HL-60 (cell line): ENCODE data around the gene PDE2A.
"Not testable (repeated sequence)": the region's sequence is repeated elsewhere in the genome, so short reads cannot be mapped to it uniquely, and the experiment has no call there.

Source experiments
- DNase-seq, 2 experiments: peaks; one replicate each; pipeline ENCODE4 v3.0.0-alpha.2; 2010 to 2020; ENCODE audit warnings: low read depth in 1 of 2, low spot score in 1 of 2
- H3K27ac ChIP-seq: fragments of 250-450 bp; sonication (Bioruptor Pico); replicated peaks from 2 replicates; pipeline ENCODE4 v1.5.1; 2020; ENCODE audit warnings: mild to moderate bottlenecking, moderate library complexity
- H3K27me3 ChIP-seq: fragments of 250-450 bp; sonication (Bioruptor Pico); 2 replicates; pipeline ENCODE4 v1.5.1; 2021; ENCODE audit warnings: mild to moderate bottlenecking, moderate library complexity; ENCODE audit not compliant: insufficient read depth, poor library complexity, severe bottlenecking
- H3K4me3 ChIP-seq: replicated peaks from 2 replicates; pipeline ENCODE4 v1.5.1; 2011; ENCODE audit warnings: mild to moderate bottlenecking, control low read depth, low read length; ENCODE audit not compliant: insufficient read depth
- GABPA ChIP-seq: IDR thresholded peaks from 2 replicates; pipeline ENCODE4 v1.6.1; 2012; ENCODE audit warnings: low read depth
- POLR2AphosphoS5 ChIP-seq: IDR thresholded peaks from 2 replicates; pipeline ENCODE4 v1.6.1; 2012; ENCODE audit warnings: low read depth
- REST ChIP-seq: IDR thresholded peaks from 2 replicates; pipeline ENCODE4 v1.6.1; 2012; ENCODE audit warnings: low read depth; ENCODE audit not compliant: insufficient replicate concordance
- SPI1 ChIP-seq: IDR thresholded peaks from 2 replicates; pipeline ENCODE4 v1.6.1; 2012; ENCODE audit warnings: low read depth, mild to moderate bottlenecking, borderline replicate concordance
- TF ChIP-seq, protein P1 (sequence below): IDR thresholded peaks from one replicate; pipeline ENCODE4 v1.5.1; 2011; ENCODE audit warnings: low read length, control low read depth, inconsistent platforms; ENCODE audit not compliant: insufficient read depth

PDE2A gene

GRCh38 chr11:72562431-72562830 lies 111.8 kb downstream of the PDE2A start:
- Histone ChIP-seq H3K27ac (no peak overlapping the region), H3K4me3 (no peak overlapping the region)
- no peak for TF ChIP-seq REST
- no peak for TF ChIP-seq POLR2AphosphoS5
- no peak for TF ChIP-seq SPI1
- TF ChIP-seq, protein P1, sequence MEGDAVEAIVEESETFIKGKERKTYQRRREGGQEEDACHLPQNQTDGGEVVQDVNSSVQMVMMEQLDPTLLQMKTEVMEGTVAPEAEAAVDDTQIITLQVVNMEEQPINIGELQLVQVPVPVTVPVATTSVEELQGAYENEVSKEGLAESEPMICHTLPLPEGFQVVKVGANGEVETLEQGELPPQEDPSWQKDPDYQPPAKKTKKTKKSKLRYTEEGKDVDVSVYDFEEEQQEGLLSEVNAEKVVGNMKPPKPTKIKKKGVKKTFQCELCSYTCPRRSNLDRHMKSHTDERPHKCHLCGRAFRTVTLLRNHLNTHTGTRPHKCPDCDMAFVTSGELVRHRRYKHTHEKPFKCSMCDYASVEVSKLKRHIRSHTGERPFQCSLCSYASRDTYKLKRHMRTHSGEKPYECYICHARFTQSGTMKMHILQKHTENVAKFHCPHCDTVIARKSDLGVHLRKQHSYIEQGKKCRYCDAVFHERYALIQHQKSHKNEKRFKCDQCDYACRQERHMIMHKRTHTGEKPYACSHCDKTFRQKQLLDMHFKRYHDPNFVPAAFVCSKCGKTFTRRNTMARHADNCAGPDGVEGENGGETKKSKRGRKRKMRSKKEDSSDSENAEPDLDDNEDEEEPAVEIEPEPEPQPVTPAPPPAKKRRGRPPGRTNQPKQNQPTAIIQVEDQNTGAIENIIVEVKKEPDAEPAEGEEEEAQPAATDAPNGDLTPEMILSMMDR: no peak
- TF ChIP-seq GABPA: no peak

GRCh38 chr11:72561856-72562255 lies 112.4 kb downstream of the PDE2A start:
- no peak overlapping the region for H3K27ac ChIP-seq
- H3K4me3 ChIP-seq: no peak overlapping the region
- H3K27me3 ChIP-seq: peaks cover 15% of the 10 kb centered on the region
- TF ChIP-seq GABPA: no peak
- TF ChIP-seq, protein P1: no peak
- no peak for TF ChIP-seq REST
- TF ChIP-seq POLR2AphosphoS5: no peak
- TF ChIP-seq SPI1: no peak
- no peak for DNase-seq

More at GRCh38 chr11:72562431-72562830, 111.8 kb downstream of the PDE2A start:
- peaks cover 15% of the 10 kb centered on the region for H3K27me3 ChIP-seq
- DNase-seq: no peak

DNA sequence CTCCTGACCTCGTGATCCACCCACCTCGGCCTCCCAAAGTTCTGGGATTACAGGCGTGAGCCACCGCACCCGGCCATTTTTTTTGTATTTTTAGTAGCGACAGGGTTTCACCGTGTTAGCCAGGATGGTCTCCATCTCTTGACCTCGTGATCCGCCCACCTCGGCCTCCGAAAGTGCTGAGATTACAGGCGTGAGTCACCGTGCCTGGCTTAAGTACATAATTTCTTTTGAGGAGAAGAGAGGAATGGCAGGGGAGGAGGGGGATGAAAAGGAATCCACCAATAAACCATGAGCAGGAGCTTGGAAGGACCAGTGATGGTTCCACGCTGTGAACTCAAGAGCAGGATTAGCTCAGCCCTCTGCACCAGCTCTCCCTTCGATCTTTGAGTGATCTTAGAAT lies 113.4 kb downstream of the PDE2A start:
- H3K4me3 ChIP-seq, DNase-seq, H3K27ac ChIP-seq: not testable (repeated sequence)
- H3K27me3 ChIP-seq: peaks cover 17% of the 10 kb centered on the region

GRCh38 chr11:72556433-72556832 lies 117.8 kb downstream of the PDE2A start:
- Histone ChIP-seq H3K27ac (no peak overlapping the region), H3K4me3 (no peak overlapping the region), H3K27me3 (peaks cover 22% of the 10 kb centered on the region)
- TF ChIP-seq POLR2AphosphoS5: no peak
- TF ChIP-seq, protein P1: no peak
- no peak for TF ChIP-seq REST
- TF ChIP-seq GABPA: no peak
- DNase-seq: no peak

- DNase-seq, H3K4me3 ChIP-seq, H3K27ac ChIP-seq: not testable (repeated sequence)
- H3K27me3 ChIP-seq: peaks cover 22% of the 10 kb centered on the region
Observed at GRCh38 chr11:72555014-72555522, 119.2 kb downstream of the PDE2A start.
